Osteoblast (primary cell): Measurements from ENCODE around the gene LRP2. TPM values are rescaled to one million over a fixed set of nuclear protein-coding genes. Genes with fewer than 3 reads are reported as not detected.

Experiments used
- DNase-seq: peaks from one replicate; pipeline ENCODE4 v3.0.0; 2011; ENCODE audit warnings: low spot score, mixed read lengths; ENCODE audit not compliant: insufficient read length; ENCODE audit errors: missing footprints
- H2AFZ ChIP-seq: 2 replicates; pipeline ENCODE4 v1.6.0; 2011; ENCODE audit warnings: mild to moderate bottlenecking, low read length
- H3K27ac ChIP-seq: 2 replicates; pipeline ENCODE4 v1.5.1; 2011; ENCODE audit warnings: mild to moderate bottlenecking, low read depth, low read length, moderate library complexity
- H3K27me3 ChIP-seq: 2 replicates; pipeline ENCODE4 v1.6.0; 2012; ENCODE audit warnings: mild to moderate bottlenecking, control low read depth, inconsistent platforms, low read length, moderate library complexity; ENCODE audit not compliant: insufficient read depth
- H3K36me3 ChIP-seq: 2 replicates; pipeline ENCODE4 v1.5.1; 2011; ENCODE audit warnings: mild to moderate bottlenecking, low read length, control low read depth, moderate library complexity; ENCODE audit not compliant: insufficient read depth
- H3K4me1 ChIP-seq: 2 replicates; pipeline ENCODE4 v1.5.1; 2011; ENCODE audit warnings: mild to moderate bottlenecking, low read length, control low read depth, moderate library complexity; ENCODE audit not compliant: insufficient read depth
- H3K4me2 ChIP-seq: 2 replicates; pipeline ENCODE4 v1.6.0; 2011; ENCODE audit warnings: mild to moderate bottlenecking, low read length; ENCODE audit not compliant: insufficient read depth
- H3K4me3 ChIP-seq: fragments of 200-600 bp; sonication (generic); 3 replicates; pipeline ENCODE4 v1.5.1; 2012; ENCODE audit warnings: mild to moderate bottlenecking, low read length, inconsistent platforms; ENCODE audit not compliant: insufficient read depth
- H3K79me2 ChIP-seq: 2 replicates; pipeline ENCODE4 v1.6.0; 2012; ENCODE audit warnings: mild to moderate bottlenecking, low read length, control low read depth, inconsistent platforms; ENCODE audit not compliant: insufficient read depth
- H3K9me3 ChIP-seq: 2 replicates; pipeline ENCODE4 v1.5.1; 2011; ENCODE audit warnings: low read depth, low read length, control low read depth
- H4K20me1 ChIP-seq: 2 replicates; pipeline ENCODE4 v1.6.0; 2012; ENCODE audit warnings: mild to moderate bottlenecking, low read length, control low read depth; ENCODE audit not compliant: insufficient read depth
- CTCF ChIP-seq: IDR thresholded peaks from 2 replicates; pipeline ENCODE4 v1.5.1; 2011; ENCODE audit warnings: mild to moderate bottlenecking, low read depth, low read length, moderate library complexity; ENCODE audit errors: extremely low read depth
- total RNA-seq: library from RNA; depleted of rRNA; stranded (reverse); fragments of >200 nt; gene quantifications from 2 replicates; pipeline ENCODE4 v1.2.3, GENCODE V29; 2012

The LRP2 gene
- total RNA-seq, 1 donor, result not detected

- no peaks in the 10 kb centered on the region for H3K9me3 ChIP-seq
- H3K36me3 ChIP-seq, result no peaks in the 10 kb centered on the region
- no peak overlapping the region for H3K27ac ChIP-seq
- H4K20me1 ChIP-seq, result no peaks in the 10 kb centered on the region
- H3K4me2 ChIP-seq, result no peak overlapping the region
- H3K27me3 ChIP-seq, result no peaks in the 10 kb centered on the region
- TF ChIP-seq CTCF, result no peak
- peaks cover 3% of the 10 kb centered on the region for H3K4me1 ChIP-seq
- no peak for DNase-seq
- no peaks in the 10 kb centered on the region for H3K79me2 ChIP-seq
- H2AFZ ChIP-seq, result no peak overlapping the region
- no peak overlapping the region for H3K4me3 ChIP-seq
Observed at GRCh38 chr2:169105476-169105875, 256.9 kb downstream of the LRP2 start.

GRCh38 chr2:169104848-169105247 lies 257.5 kb downstream of the LRP2 start:
- no peak overlapping the region for H3K4me2 ChIP-seq
- H3K36me3 ChIP-seq, result no peaks in the 10 kb centered on the region
- H2AFZ ChIP-seq, result no peak overlapping the region
- H3K4me1 ChIP-seq, result peaks cover under 1% of the 10 kb centered on the region
- no peaks in the 10 kb centered on the region for H4K20me1 ChIP-seq
- H3K27ac ChIP-seq, result no peak overlapping the region
- no peaks in the 10 kb centered on the region for H3K27me3 ChIP-seq
- H3K4me3 ChIP-seq, result no peak overlapping the region
- DNase-seq, result no peak
- TF ChIP-seq CTCF, result no peak
- no peaks in the 10 kb centered on the region for H3K79me2 ChIP-seq
- no peaks in the 10 kb centered on the region for H3K9me3 ChIP-seq

- Histone ChIP-seq H3K27me3 (no peaks in the 10 kb centered on the region), H3K4me3 (peak overlapping the region; percentile 47), H3K9me3 (no peaks in the 10 kb centered on the region), H4K20me1 (no peaks in the 10 kb centered on the region), H2AFZ (no peak overlapping the region), H3K36me3 (no peaks in the 10 kb centered on the region), H3K4me2 (peak overlapping the region; percentile 79), H3K27ac (no peak overlapping the region), H3K79me2 (no peaks in the 10 kb centered on the region), H3K4me1 (peaks cover 25% of the 10 kb centered on the region)
- no peak for TF ChIP-seq CTCF
- DNase-seq, result peak; percentile 87
Observed at GRCh38 chr2:169095621-169096105, 266.7 kb downstream of the LRP2 start.

GRCh38 chr2:169094676-169095075 lies 267.7 kb downstream of the LRP2 start:
- no peaks in the 10 kb centered on the region for H3K36me3 ChIP-seq
- H3K27me3 ChIP-seq, result no peaks in the 10 kb centered on the region
- TF ChIP-seq CTCF, result no peak

More at GRCh38 chr2:169094676-169095075, 267.7 kb downstream of the LRP2 start:
- Histone ChIP-seq H3K4me1 (peaks cover 25% of the 10 kb centered on the region), H3K4me3 (no peak overlapping the region), H3K27ac (no peak overlapping the region), H4K20me1 (no peaks in the 10 kb centered on the region), H3K4me2 (no peak overlapping the region), H3K79me2 (no peaks in the 10 kb centered on the region), H3K9me3 (no peaks in the 10 kb centered on the region), H2AFZ (no peak overlapping the region)
- DNase-seq, result no peak
